Muscle of arm (tissue), 12 donors: ENCODE data around the gene SDC1. TPM values are rescaled to one million over a fixed set of nuclear protein-coding genes. Genes with fewer than 3 reads are reported as not detected.

ENCODE experiments used
- DNase-seq: peaks from one replicate; pipeline ENCODE4 v3.0.0-alpha.2; 2013
- polyA plus RNA-seq, 12 donors: library from polyadenylated mRNA; unstranded; fragments of 120-200 nt; gene quantifications; one replicate each; pipeline ENCODE4 v1.2.1, GENCODE V29; 2013; ENCODE audit not compliant: insufficient read length in 12 of 12

The SDC1 gene
- polyA plus RNA-seq, 12 donors = 3.3 to 127 (median 10.2) TPM; not detected in 1

- no peak for DNase-seq
Measured at GRCh38 chr2:20215183-20216040, 9.5 kb downstream of the SDC1 start.

- no peak for DNase-seq
Measured at GRCh38 chr2:20214566-20215182, 10.3 kb downstream of the SDC1 start.

GRCh38 chr2:20213651-20214565 lies 11.0 kb downstream of the SDC1 start:
- no peak for DNase-seq

GRCh38 chr2:20212871-20213503 lies 11.9 kb downstream of the SDC1 start:
- no peak for DNase-seq

GRCh38 chr2:20212459-20212870 lies 12.5 kb downstream of the SDC1 start:
- no peak for DNase-seq

GRCh38 chr2:20211860-20212458 lies 13.0 kb downstream of the SDC1 start:
- no peak for DNase-seq

GRCh38 chr2:20211420-20211819 lies 13.5 kb downstream of the SDC1 start:
- no peak for DNase-seq

GRCh38 chr2:20210462-20210861 lies 14.5 kb downstream of the SDC1 start:
- DNase-seq = no peak

- DNase-seq = no peak
Measured at GRCh38 chr2:20209373-20210109, 15.4 kb downstream of the SDC1 start.

GRCh38 chr2:20208476-20208859 lies 16.5 kb downstream of the SDC1 start:
- no peak for DNase-seq

GRCh38 chr2:20207051-20207450 lies 17.9 kb downstream of the SDC1 start:
- DNase-seq = no peak

GRCh38 chr2:20205915-20206524 lies 18.9 kb downstream of the SDC1 start:
- no peak for DNase-seq

GRCh38 chr2:20205069-20205468 lies 19.9 kb downstream of the SDC1 start:
- no peak for DNase-seq

- no peak for DNase-seq
Measured at GRCh38 chr2:20203521-20204225, 21.3 kb downstream of the SDC1 start.

- DNase-seq = no peak
Measured at GRCh38 chr2:20203072-20203471, 21.9 kb downstream of the SDC1 start.

GRCh38 chr2:20201671-20202070 lies 23.3 kb downstream of the SDC1 start:
- DNase-seq = no peak

GRCh38 chr2:20200697-20201555 lies 24.0 kb downstream of the SDC1 start:
- DNase-seq = no peak

- DNase-seq = no peak
Measured at GRCh38 chr2:20199633-20200270, 25.2 kb downstream of the SDC1 start.
